NK-92 (cell line): ENCODE data around the gene DIP2C.
"Not testable (repeated sequence)": the region's sequence is repeated elsewhere in the genome, so short reads cannot be mapped to it uniquely, and the experiment has no call there.

Source experiments
- DNase-seq: peaks from one replicate; lab custom pipeline; 2025; ENCODE audit not compliant: unreplicated experiment; lab: John Stamatoyannopoulos, UW

The DIP2C gene

GRCh38 chr10:543131-543530 is 146.3 kb downstream of the DIP2C start:
- DNase-seq = no peak

GRCh38 chr10:541750-542371 is 147.6 kb downstream of the DIP2C start:
- no peak for DNase-seq

- DNase-seq = no peak
Observed at GRCh38 chr10:541041-541440, 148.4 kb downstream of the DIP2C start.

GRCh38 chr10:538895-539294 is 150.6 kb downstream of the DIP2C start:
- DNase-seq = no peak

GRCh38 chr10:536935-537334 is 152.5 kb downstream of the DIP2C start:
- DNase-seq = no peak

GRCh38 chr10:536371-536925 is 153.0 kb downstream of the DIP2C start:
- no peak for DNase-seq

GRCh38 chr10:535952-536351 is 153.5 kb downstream of the DIP2C start:
- DNase-seq = no peak

- DNase-seq = no peak
Observed at GRCh38 chr10:535051-535450, 154.4 kb downstream of the DIP2C start.

GRCh38 chr10:534047-534566 is 155.4 kb downstream of the DIP2C start:
- no peak for DNase-seq

GRCh38 chr10:533611-534010 is 155.9 kb downstream of the DIP2C start:
- no peak for DNase-seq

GRCh38 chr10:533186-533585 is 156.3 kb downstream of the DIP2C start:
- no peak for DNase-seq

- DNase-seq = not testable (repeated sequence)
Observed at GRCh38 chr10:532331-532730, 157.1 kb downstream of the DIP2C start.

- DNase-seq = no peak
Observed at GRCh38 chr10:531541-531940, 157.9 kb downstream of the DIP2C start.

GRCh38 chr10:530717-531116 is 158.8 kb downstream of the DIP2C start:
- DNase-seq = no peak

- DNase-seq = no peak
Observed at GRCh38 chr10:529468-530230, 159.8 kb downstream of the DIP2C start.

- no peak for DNase-seq
Observed at GRCh38 chr10:528173-529165, 161.0 kb downstream of the DIP2C start.

- DNase-seq = no peak
Observed at GRCh38 chr10:527416-527815, 162.1 kb downstream of the DIP2C start.

- DNase-seq = no peak
Observed at GRCh38 chr10:526651-527312, 162.7 kb downstream of the DIP2C start.

- DNase-seq = no peak
Observed at GRCh38 chr10:525565-526315, 163.7 kb downstream of the DIP2C start.

- DNase-seq = no peak
Observed at GRCh38 chr10:523925-524324, 165.5 kb downstream of the DIP2C start.
